Measurements from ENCODE around the gene DNAJC30. TPM values are rescaled to one million over a fixed set of nuclear protein-coding genes. Genes with fewer than 3 reads are reported as not detected.

The DNAJC30 gene
- total RNA-seq, 2 experiments from 2014 or later, result 5.9 to 13.7 TPM

DNA sequence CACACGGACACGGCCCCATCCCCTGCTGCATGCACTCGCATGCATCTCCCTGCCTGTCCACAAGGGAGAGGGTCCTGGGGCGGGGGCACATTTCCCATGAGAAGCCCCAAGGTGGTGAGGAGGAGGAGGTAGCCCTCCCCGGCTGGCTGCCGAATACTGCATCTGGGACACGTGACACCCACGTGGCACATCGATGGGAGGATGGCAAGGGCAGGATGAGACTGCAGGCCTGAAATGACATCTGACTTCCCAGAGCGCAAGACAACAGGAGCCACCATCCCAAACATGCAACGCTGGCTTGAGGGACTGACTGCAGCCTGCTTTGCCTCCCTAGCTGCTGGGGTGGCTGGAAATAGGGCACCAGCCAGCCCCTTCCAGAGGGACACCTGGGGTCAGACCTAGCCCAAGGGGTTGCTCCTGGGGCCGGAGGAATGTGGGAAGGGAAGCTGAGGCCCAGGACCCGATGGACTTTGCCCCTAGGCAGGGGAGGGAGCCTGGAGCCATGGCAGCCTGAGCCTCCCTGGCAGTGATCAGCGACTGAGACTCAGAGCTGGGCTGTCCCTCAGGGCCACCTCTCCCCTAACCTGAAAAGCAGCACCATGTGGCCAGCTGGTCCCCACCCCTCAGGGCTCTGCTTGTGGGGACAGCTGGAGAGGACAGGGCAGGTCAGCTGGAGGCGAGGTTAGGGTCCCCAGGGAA is 16.3 kb upstream of the DNAJC30 start:
- Histone ChIP-seq H3K27ac (ENCODE audit: low read depth, low read length, poor library complexity, severe bottlenecking) (no peak overlapping the region), H4K20me1 (ENCODE audit: insufficient read depth, low read length) (no peaks in the 10 kb centered on the region), H3K4me2 (ENCODE audit: low read length) (no peak overlapping the region), H3K79me2 (ENCODE audit: insufficient read depth, low read depth, low read length) (no peaks in the 10 kb centered on the region), H3K9me2 (ENCODE audit: insufficient read depth, low read length) (no peaks in the 10 kb centered on the region), H2AFZ (ENCODE audit: low read length) (no peak overlapping the region), H3K4me3 (ENCODE audit: low read depth, low read length, poor library complexity, severe bottlenecking) (no peak overlapping the region), H3K36me3 (ENCODE audit: insufficient read depth, low read length) (peaks cover 51% of the 10 kb centered on the region), H3K9me3 (ENCODE audit: low read length) (no peaks in the 10 kb centered on the region), H3K4me1 (ENCODE audit: insufficient read depth, low read length, poor library complexity, severe bottlenecking) (no peaks in the 10 kb centered on the region)
- TF ChIP-seq, protein P1, sequence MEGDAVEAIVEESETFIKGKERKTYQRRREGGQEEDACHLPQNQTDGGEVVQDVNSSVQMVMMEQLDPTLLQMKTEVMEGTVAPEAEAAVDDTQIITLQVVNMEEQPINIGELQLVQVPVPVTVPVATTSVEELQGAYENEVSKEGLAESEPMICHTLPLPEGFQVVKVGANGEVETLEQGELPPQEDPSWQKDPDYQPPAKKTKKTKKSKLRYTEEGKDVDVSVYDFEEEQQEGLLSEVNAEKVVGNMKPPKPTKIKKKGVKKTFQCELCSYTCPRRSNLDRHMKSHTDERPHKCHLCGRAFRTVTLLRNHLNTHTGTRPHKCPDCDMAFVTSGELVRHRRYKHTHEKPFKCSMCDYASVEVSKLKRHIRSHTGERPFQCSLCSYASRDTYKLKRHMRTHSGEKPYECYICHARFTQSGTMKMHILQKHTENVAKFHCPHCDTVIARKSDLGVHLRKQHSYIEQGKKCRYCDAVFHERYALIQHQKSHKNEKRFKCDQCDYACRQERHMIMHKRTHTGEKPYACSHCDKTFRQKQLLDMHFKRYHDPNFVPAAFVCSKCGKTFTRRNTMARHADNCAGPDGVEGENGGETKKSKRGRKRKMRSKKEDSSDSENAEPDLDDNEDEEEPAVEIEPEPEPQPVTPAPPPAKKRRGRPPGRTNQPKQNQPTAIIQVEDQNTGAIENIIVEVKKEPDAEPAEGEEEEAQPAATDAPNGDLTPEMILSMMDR (conservative IDR thresholded peaks at IDR 0.05; ENCODE audit: low read length), result no peak
- TF ChIP-seq EZH2phosphoT487 (IDR thresholded peaks at IDR 0.05; ENCODE audit: borderline replicate concordance, low read depth, low read length), result no peak
- no peak for DNase-seq (ENCODE audit: low spot score)
- intact Hi-C loops (cut with micrococcal nuclease; ENCODE audit: unreplicated experiment), result no loop called here
- POLR2A ChIA-PET, result interaction anchor here (0.7 kb wide), 1 partner anchor 973 kb away, joined by 3 read pairs; no protein-coding TSS in a partner anchor
- CTCF ChIA-PET (ENCODE audit: unreplicated experiment), result no interaction called here
- no TSS peak for BruUV-seq (replicated peaks)

DNA sequence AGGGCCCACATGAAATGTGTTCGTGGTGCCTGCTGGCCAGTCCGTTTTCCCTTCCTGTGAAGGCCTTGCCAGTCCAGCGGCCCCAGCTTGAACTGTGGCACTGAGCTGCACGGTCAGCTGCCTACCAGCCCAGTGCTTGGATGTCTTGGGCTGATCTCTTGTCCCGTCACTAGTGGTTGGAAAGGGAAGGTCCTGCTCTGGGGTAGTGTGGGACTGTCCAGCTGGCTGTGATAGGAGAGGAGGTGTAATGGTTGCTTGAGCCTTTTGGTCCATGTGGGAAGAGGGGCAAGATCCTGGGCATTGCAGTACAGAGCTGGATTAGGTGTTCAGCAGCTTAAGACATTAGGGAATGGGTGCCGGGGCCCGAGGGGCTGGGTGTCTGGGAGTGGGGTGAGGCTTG is 15.2 kb upstream of the DNAJC30 start:
- Histone ChIP-seq H3K79me2 (ENCODE audit: insufficient read depth, low read depth, low read length) (no peaks in the 10 kb centered on the region), H3K36me3 (ENCODE audit: insufficient read depth, low read length) (peaks cover 62% of the 10 kb centered on the region), H3K9me2 (ENCODE audit: insufficient read depth, low read length) (no peaks in the 10 kb centered on the region), H3K4me1 (ENCODE audit: insufficient read depth, low read length, poor library complexity, severe bottlenecking) (no peaks in the 10 kb centered on the region), H4K20me1 (ENCODE audit: insufficient read depth, low read length) (no peaks in the 10 kb centered on the region), H3K4me2 (ENCODE audit: low read length) (no peak overlapping the region), H3K9me3 (ENCODE audit: low read length) (no peaks in the 10 kb centered on the region), H2AFZ (ENCODE audit: low read length) (no peak overlapping the region), H3K4me3 (ENCODE audit: low read depth, low read length, poor library complexity, severe bottlenecking) (no peak overlapping the region), H3K27ac (ENCODE audit: low read depth, low read length, poor library complexity, severe bottlenecking) (no peak overlapping the region)
- POLR2A ChIA-PET, result interaction anchor here (1.2 kb wide), 1 partner anchor 14 kb away, joined by 3 read pairs; no protein-coding TSS in a partner anchor
- no peak for DNase-seq (ENCODE audit: low spot score)
- CTCF ChIA-PET (ENCODE audit: unreplicated experiment), result no interaction called here
- no TSS peak for BruUV-seq (replicated peaks)
- no peak for TF ChIP-seq EZH2phosphoT487 (IDR thresholded peaks at IDR 0.05; ENCODE audit: borderline replicate concordance, low read depth, low read length)
- TF ChIP-seq, protein P1 (conservative IDR thresholded peaks at IDR 0.05; ENCODE audit: low read length), result no peak
- intact Hi-C loops (cut with micrococcal nuclease; ENCODE audit: unreplicated experiment), result no loop called here

DNA sequence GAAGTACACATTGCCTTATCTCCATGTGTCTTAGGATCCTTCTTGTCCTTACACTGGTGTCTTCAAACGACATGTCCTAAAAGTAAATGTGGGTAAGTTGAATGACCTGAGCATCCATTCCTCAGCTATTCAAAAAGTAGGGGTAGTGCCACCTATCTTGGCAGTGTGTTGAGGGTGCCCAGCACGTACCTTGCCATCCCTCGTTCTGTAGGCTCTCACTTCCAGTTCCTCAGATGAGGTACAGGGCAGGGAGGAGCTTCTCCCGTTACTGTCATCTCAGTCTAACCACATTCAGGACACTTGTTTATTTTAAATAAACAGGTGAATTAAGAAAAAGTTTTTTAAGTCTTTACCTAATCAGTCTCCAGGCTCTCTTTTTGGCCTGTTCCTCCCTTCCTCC is 13.1 kb upstream of the DNAJC30 start:
- POLR2A ChIA-PET, result interaction anchor here (0.5 kb wide), 1 partner anchor 244 kb away, joined by 3 read pairs; no protein-coding TSS in a partner anchor
- CTCF ChIA-PET (ENCODE audit: unreplicated experiment), result no interaction called here

More for the DNA sequence above, 13.1 kb upstream of the DNAJC30 start:
- Histone ChIP-seq H2AFZ (ENCODE audit: low read length) (no peak overlapping the region), H3K4me1 (ENCODE audit: insufficient read depth, low read length, poor library complexity, severe bottlenecking) (no peaks in the 10 kb centered on the region), H4K20me1 (ENCODE audit: insufficient read depth, low read length) (no peaks in the 10 kb centered on the region), H3K9me2 (ENCODE audit: insufficient read depth, low read length) (no peaks in the 10 kb centered on the region), H3K36me3 (ENCODE audit: insufficient read depth, low read length) (peaks cover 82% of the 10 kb centered on the region), H3K79me2 (ENCODE audit: insufficient read depth, low read depth, low read length) (no peaks in the 10 kb centered on the region), H3K27ac (ENCODE audit: low read depth, low read length, poor library complexity, severe bottlenecking) (no peak overlapping the region), H3K4me3 (ENCODE audit: low read depth, low read length, poor library complexity, severe bottlenecking) (no peak overlapping the region), H3K4me2 (ENCODE audit: low read length) (no peak overlapping the region), H3K9me3 (ENCODE audit: low read length) (no peaks in the 10 kb centered on the region)
- intact Hi-C loops (cut with micrococcal nuclease; ENCODE audit: unreplicated experiment), result no loop called here
- no TSS peak for BruUV-seq (replicated peaks)
- no peak for TF ChIP-seq EZH2phosphoT487 (IDR thresholded peaks at IDR 0.05; ENCODE audit: borderline replicate concordance, low read depth, low read length)
- TF ChIP-seq, protein P1 (conservative IDR thresholded peaks at IDR 0.05; ENCODE audit: low read length), result no peak
- no peak for DNase-seq (ENCODE audit: low spot score)
